A549 (cell line): ENCODE results near the gene TEAD4. TPM values are rescaled to one million over a fixed set of nuclear protein-coding genes. Genes with fewer than 3 reads are reported as not detected.

ENCODE experiments used
- ATAC-seq, 2 experiments: fragments of 200-7000 bp in 1 of 2; fragments of >200 bp in 1 of 2; cut with Nextera tagmentation in 1 of 2; cut with Tn5 transposase in 1 of 2; 3 replicates each; pipeline versions ENCODE4 v1.8.0 to v1.9.1; 2018 to 2020; ENCODE audit warnings: mild to moderate bottlenecking in 1 of 2, moderate library complexity in 1 of 2
- CTCF ChIA-PET: fragments of 300-600 bp; sonication (Branson Sonifier 250); formaldehyde crosslinking; extraction: SDS; loops from one replicate; lab custom pipeline; 2021; ENCODE audit warnings: antibody characterized with exemption, inconsistent platforms; lab: Yijun Ruan, JAX
- POLR2A ChIA-PET: fragments of 350-600 bp; formaldehyde crosslinking; extraction: SDS; loops from one replicate; lab custom pipeline; 2021; ENCODE audit warnings: antibody characterized with exemption, inconsistent platforms; lab: Yijun Ruan, JAX
- DNase-seq, 2 experiments: peaks; one replicate each; pipeline versions ENCODE4 v3.0.0 to v3.0.0-alpha.2; 2011 to 2016; ENCODE audit warnings: low read depth in 1 of 2, low spot score in 1 of 2
- FAIRE-seq: peaks from 2 replicates; lab custom pipeline; 2011; peaks lifted over from hg19 to GRCh38; lab: Jason Lieb, UNC
- H3K27ac ChIP-seq, 2 experiments: fragments of >200 bp; sonication (Bioruptor Twin); formaldehyde crosslinking; 3 replicates each; pipeline ENCODE4 v1.5.1; 2016 to 2017
- H3K4me1 ChIP-seq: fragments of >200 bp; sonication (Bioruptor Twin); formaldehyde crosslinking; 3 replicates; pipeline ENCODE4 v1.6.1; 2016
- H3K4me2 ChIP-seq: fragments of >200 bp; sonication (Bioruptor Twin); formaldehyde crosslinking; 3 replicates; pipeline ENCODE4 v1.6.1; 2016
- H3K4me3 ChIP-seq: fragments of >200 bp; sonication (Bioruptor Twin); formaldehyde crosslinking; 3 replicates; pipeline ENCODE4 v1.5.1; 2016
- H3K9me3 ChIP-seq: fragments of >200 bp; sonication (Bioruptor Twin); formaldehyde crosslinking; 3 replicates; pipeline ENCODE4 v1.6.1; 2016
- BHLHE40 ChIP-seq: IDR thresholded peaks from 2 replicates; pipeline ENCODE4 v1.6.1; 2012; ENCODE audit warnings: low read depth, low read length, inconsistent platforms
- CBX8 ChIP-seq: fragments of 200-600 bp; sonication (generic); IDR thresholded peaks from 2 replicates; pipeline ENCODE4 v1.6.1; 2016
- CHD2 ChIP-seq: fragments of 150-350 bp; IDR thresholded peaks from 2 replicates; pipeline ENCODE4 v1.6.1; 2014; ENCODE audit warnings: low read length; ENCODE audit not compliant: partially characterized antibody
- EHF ChIP-seq: fragments of 250-450 bp; sonication (Bioruptor Pico); IDR thresholded peaks from 2 replicates; pipeline ENCODE4 v1.5.0; 2020; ENCODE audit warnings: mild to moderate bottlenecking
- EP300 ChIP-seq, 2 experiments: fragments of >200 bp; sonication (Bioruptor Twin); formaldehyde crosslinking; IDR thresholded peaks; 2 replicates in 1 of 2; 3 replicates in 1 of 2; pipeline ENCODE4 v1.6.1; 2016 to 2017
- FOXS1 ChIP-seq: fragments of 250-450 bp; sonication (Bioruptor Pico); IDR thresholded peaks from 2 replicates; pipeline ENCODE4 v1.5.0; 2020; ENCODE audit warnings: mild to moderate bottlenecking, moderate library complexity
- HDAC2 ChIP-seq: fragments of 200-600 bp; sonication (generic); IDR thresholded peaks from 2 replicates; pipeline ENCODE4 v1.6.1; 2016
- HEYL ChIP-seq: fragments of 250-450 bp; sonication (Bioruptor Pico); IDR thresholded peaks from 2 replicates; pipeline ENCODE4 v1.8.0; 2021; ENCODE audit warnings: mild to moderate bottlenecking, moderate library complexity
- HOXB13 ChIP-seq: fragments of 250-450 bp; sonication (Bioruptor Pico); IDR thresholded peaks from 2 replicates; pipeline ENCODE4 v1.5.0; 2020; ENCODE audit warnings: low read depth, mild to moderate bottlenecking, moderate library complexity
- HOXB5 ChIP-seq: fragments of 250-450 bp; sonication (Bioruptor Pico); IDR thresholded peaks from 2 replicates; pipeline ENCODE4 v1.5.0; 2020; ENCODE audit warnings: mild to moderate bottlenecking, moderate library complexity
- JUNB ChIP-seq: fragments of >200 bp; sonication (Bioruptor Twin); formaldehyde crosslinking; IDR thresholded peaks from 2 replicates; pipeline ENCODE4 v1.6.1; 2016
- KDM5A ChIP-seq: fragments of 200-600 bp; sonication (generic); IDR thresholded peaks from 2 replicates; pipeline ENCODE4 v1.6.1; 2016; ENCODE audit warnings: antibody characterized with exemption, mild to moderate bottlenecking
- MAFK ChIP-seq: fragments of 450-650 bp; IDR thresholded peaks from 2 replicates; pipeline ENCODE4 v1.6.1; 2014; ENCODE audit not compliant: partially characterized antibody
- RAD21 ChIP-seq, 2 experiments: fragments of >200 bp in 1 of 2; sonication (Bioruptor Twin) in 1 of 2; formaldehyde crosslinking in 1 of 2; IDR thresholded peaks in 1 of 2; conservative IDR thresholded peaks in 1 of 2; 2 replicates in 1 of 2; 3 replicates in 1 of 2; pipeline ENCODE4 v1.6.1; 2012 to 2018; ENCODE audit warnings: inconsistent platforms in 1 of 2
- RARB ChIP-seq: fragments of 250-450 bp; sonication (Bioruptor Pico); IDR thresholded peaks from 2 replicates; pipeline ENCODE4 v1.8.0; 2021; ENCODE audit warnings: mild to moderate bottlenecking, moderate library complexity
- RCOR1 ChIP-seq: fragments of 150-350 bp; IDR thresholded peaks from 2 replicates; pipeline ENCODE4 v1.6.1; 2014; ENCODE audit warnings: antibody characterized with exemption, low read length, low read depth
- SMC3 ChIP-seq: fragments of >200 bp; sonication (Bioruptor Twin); formaldehyde crosslinking; IDR thresholded peaks from 3 replicates; pipeline ENCODE4 v1.6.1; 2018; ENCODE audit warnings: inconsistent platforms
- ZFP36 ChIP-seq: fragments of 450-650 bp; IDR thresholded peaks from 2 replicates; pipeline ENCODE4 v1.6.1; 2014; ENCODE audit warnings: borderline replicate concordance; ENCODE audit not compliant: partially characterized antibody
- WGBS: methylation state at CpG from one replicate; pipeline ENCODE4 v1.1.6; 2017; ENCODE audit errors: missing lambda C conversion rate; 5-methylcytosine and 5-hydroxymethylcytosine counted together
- polyA plus RNA-seq, 4 experiments: library from polyadenylated mRNA; depleted of rRNA in 3 of 4; stranded (reverse); fragments of >200 nt; fragmentation: RNase III in 1 of 4; extraction: RNeasy Plus Mini Kit Qiagen cat#74134 plus additional on column Dnase treatment in 1 of 4; gene quantifications; 2 replicates in 3 of 4; 3 replicates in 1 of 4; pipeline ENCODE4 v1.2.3, GENCODE V29; 2011 to 2017
- TF ChIP-seq, protein P1 (sequence below): fragments of >200 bp; sonication (Bioruptor Twin); formaldehyde crosslinking; IDR thresholded peaks from 2 replicates; pipeline ENCODE4 v1.6.1; 2016
- TF ChIP-seq, protein P2 (sequence below): IDR thresholded peaks from 2 replicates; pipeline ENCODE4 v1.6.1; 2012
- TF ChIP-seq, protein P3 (sequence below): fragments of 250-450 bp; sonication (Bioruptor Pico); IDR thresholded peaks from 2 replicates; pipeline ENCODE4 v1.5.0; 2020; ENCODE audit warnings: low read depth, mild to moderate bottlenecking, moderate library complexity
- TF ChIP-seq, protein P4 (sequence below): fragments of 200-600 bp; sonication (generic); IDR thresholded peaks from 2 replicates; pipeline ENCODE4 v1.6.1; 2016; ENCODE audit warnings: antibody characterized with exemption, mild to moderate bottlenecking, moderate library complexity
- TF ChIP-seq, protein P5 (sequence below): fragments of >200 bp; sonication (Bioruptor Twin); formaldehyde crosslinking; IDR thresholded peaks from 3 replicates; pipeline ENCODE4 v1.5.1; 2016

The TEAD4 gene
- polyA plus RNA-seq, 2 of the 4 experiments (the other 2 are of a cell fraction), result 22.6 to 31.8 TPM

DNA sequence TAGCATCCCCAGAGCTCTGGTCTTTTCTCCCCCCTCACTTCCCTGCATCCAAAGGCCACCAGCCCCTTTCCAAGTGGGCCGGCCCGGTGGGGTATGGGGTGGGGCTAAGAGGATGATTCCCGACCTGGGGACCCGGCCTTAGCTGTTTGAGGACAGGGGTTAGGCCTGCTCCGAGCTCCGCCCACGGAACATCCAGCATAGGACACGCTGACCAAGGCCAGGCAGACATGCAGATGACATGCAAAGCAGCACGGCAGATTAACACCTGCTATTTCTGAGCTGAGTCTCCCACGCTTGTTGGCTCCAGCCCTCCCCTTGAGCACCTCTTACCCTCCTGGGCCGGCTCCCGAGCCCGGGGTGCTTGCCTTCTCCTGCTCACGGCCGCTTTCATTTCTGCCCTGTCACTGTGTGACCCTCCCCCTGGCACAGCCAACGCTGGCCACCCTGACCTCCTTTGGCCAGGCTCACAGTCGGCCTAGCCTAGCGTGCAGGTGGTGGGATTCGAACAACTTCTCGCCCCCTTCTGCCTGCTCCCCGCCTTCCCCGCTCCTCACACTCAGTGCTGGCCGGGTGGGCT is 40.2 kb downstream of the TEAD4 start:
- FAIRE-seq (no peak), ATAC-seq (peak in 1 of 2 experiments; percentile 11; a peak in 3 of 6 replicates), DNase-seq (no peak)
- TF ChIP-seq KDM5A, result no peak
- no peak for TF ChIP-seq JUNB
- no peak for TF ChIP-seq HDAC2
- TF ChIP-seq EP300 (IDR thresholded peaks at IDR 0.05), result no peak
- H3K4me1 ChIP-seq, result 0 out of 3 replicates have a peak, but pooled peaks cover 3% of the 10 kb centered on the region
- H3K27ac ChIP-seq, result no peak overlapping the region
- ChIA-PET CTCF (interaction anchor here (1.0 to 1.3 kb wide), 3 partner anchors 16 to 42 kb away, joined by 3 to 4 read pairs (median 3); no protein-coding TSS in a partner anchor), POLR2A (no interaction called here)
- no peak overlapping the region for H3K4me3 ChIP-seq
- no peaks in the 10 kb centered on the region for H3K9me3 ChIP-seq
- 91% methylated on average over 23 of the region's 23 CpGs for WGBS
- H3K4me2 ChIP-seq, result no peak overlapping the region

DNA sequence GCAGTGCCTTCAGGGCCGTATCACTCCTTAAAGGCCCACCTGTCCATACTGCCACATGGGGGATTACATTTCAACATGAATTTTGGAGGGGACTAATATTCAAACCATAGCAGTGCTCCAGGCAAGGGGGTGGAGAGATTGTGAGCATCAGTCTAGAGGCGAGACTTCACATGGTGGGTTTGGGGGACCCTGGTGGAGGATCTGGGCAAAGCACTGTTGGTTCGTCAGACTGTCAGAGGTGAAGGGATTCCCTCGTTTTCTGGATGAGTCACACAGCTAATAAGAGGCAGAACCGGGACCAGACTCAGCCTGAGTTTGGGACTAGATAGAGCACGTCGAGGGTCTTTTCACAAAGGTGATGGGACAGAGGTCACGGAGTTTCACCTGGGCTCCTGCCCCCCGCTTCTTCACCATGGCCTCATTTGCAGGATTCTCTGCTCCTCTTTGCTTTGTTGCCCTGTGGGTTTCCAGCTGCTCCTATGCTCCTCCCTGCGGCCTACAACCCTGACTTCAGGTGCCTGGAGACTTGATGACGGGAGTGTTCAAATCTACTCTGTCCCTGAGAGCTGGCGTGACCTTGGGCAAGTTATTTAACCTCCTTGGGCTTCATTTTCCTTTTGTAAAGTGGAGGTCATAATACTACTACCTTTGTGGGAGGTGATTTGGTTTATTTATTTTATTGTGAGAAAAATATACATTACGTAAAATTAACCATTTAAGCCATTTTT is 41.5 kb downstream of the TEAD4 start:
- 0 out of 3 replicates have a peak, but pooled peaks cover 3% of the 10 kb centered on the region for H3K4me1 ChIP-seq
- ChIA-PET POLR2A (no interaction called here), CTCF (interaction anchor here (1.0 kb wide), 1 partner anchor 76 kb away, joined by 3 read pairs; no protein-coding TSS in a partner anchor)
- peak; percentile 48 to 61; a peak in 4 of 6 replicates for ATAC-seq
- FAIRE-seq, result no peak
- peak in 1 of 2 experiments; percentile 28 for DNase-seq
- H3K4me3 ChIP-seq, result no peak overlapping the region
- no peak for TF ChIP-seq CHD2
- TF ChIP-seq MAFK, result no peak
- no peak for TF ChIP-seq BHLHE40
- TF ChIP-seq SMC3, result no peak
- TF ChIP-seq, protein P1, sequence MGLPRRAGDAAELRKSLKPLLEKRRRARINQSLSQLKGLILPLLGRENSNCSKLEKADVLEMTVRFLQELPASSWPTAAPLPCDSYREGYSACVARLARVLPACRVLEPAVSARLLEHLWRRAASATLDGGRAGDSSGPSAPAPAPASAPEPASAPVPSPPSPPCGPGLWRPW, result no peak
- TF ChIP-seq FOXS1 (CRISPR knock-in tag), result no peak
- no peak for TF ChIP-seq HOXB13 (CRISPR knock-in tag)
- no peak for TF ChIP-seq EHF
- TF ChIP-seq, protein P2, sequence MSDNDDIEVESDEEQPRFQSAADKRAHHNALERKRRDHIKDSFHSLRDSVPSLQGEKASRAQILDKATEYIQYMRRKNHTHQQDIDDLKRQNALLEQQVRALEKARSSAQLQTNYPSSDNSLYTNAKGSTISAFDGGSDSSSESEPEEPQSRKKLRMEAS, result no peak
- no peak for TF ChIP-seq RARB
- TF ChIP-seq RCOR1, result no peak
- TF ChIP-seq, protein P3, sequence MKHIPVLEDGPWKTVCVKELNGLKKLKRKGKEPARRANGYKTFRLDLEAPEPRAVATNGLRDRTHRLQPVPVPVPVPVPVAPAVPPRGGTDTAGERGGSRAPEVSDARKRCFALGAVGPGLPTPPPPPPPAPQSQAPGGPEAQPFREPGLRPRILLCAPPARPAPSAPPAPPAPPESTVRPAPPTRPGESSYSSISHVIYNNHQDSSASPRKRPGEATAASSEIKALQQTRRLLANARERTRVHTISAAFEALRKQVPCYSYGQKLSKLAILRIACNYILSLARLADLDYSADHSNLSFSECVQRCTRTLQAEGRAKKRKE (CRISPR knock-in tag), result no peak
- no peak for TF ChIP-seq HEYL (CRISPR knock-in tag)
- TF ChIP-seq, protein P4, sequence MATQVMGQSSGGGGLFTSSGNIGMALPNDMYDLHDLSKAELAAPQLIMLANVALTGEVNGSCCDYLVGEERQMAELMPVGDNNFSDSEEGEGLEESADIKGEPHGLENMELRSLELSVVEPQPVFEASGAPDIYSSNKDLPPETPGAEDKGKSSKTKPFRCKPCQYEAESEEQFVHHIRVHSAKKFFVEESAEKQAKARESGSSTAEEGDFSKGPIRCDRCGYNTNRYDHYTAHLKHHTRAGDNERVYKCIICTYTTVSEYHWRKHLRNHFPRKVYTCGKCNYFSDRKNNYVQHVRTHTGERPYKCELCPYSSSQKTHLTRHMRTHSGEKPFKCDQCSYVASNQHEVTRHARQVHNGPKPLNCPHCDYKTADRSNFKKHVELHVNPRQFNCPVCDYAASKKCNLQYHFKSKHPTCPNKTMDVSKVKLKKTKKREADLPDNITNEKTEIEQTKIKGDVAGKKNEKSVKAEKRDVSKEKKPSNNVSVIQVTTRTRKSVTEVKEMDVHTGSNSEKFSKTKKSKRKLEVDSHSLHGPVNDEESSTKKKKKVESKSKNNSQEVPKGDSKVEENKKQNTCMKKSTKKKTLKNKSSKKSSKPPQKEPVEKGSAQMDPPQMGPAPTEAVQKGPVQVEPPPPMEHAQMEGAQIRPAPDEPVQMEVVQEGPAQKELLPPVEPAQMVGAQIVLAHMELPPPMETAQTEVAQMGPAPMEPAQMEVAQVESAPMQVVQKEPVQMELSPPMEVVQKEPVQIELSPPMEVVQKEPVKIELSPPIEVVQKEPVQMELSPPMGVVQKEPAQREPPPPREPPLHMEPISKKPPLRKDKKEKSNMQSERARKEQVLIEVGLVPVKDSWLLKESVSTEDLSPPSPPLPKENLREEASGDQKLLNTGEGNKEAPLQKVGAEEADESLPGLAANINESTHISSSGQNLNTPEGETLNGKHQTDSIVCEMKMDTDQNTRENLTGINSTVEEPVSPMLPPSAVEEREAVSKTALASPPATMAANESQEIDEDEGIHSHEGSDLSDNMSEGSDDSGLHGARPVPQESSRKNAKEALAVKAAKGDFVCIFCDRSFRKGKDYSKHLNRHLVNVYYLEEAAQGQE, result no peak
- TF ChIP-seq, protein P5, sequence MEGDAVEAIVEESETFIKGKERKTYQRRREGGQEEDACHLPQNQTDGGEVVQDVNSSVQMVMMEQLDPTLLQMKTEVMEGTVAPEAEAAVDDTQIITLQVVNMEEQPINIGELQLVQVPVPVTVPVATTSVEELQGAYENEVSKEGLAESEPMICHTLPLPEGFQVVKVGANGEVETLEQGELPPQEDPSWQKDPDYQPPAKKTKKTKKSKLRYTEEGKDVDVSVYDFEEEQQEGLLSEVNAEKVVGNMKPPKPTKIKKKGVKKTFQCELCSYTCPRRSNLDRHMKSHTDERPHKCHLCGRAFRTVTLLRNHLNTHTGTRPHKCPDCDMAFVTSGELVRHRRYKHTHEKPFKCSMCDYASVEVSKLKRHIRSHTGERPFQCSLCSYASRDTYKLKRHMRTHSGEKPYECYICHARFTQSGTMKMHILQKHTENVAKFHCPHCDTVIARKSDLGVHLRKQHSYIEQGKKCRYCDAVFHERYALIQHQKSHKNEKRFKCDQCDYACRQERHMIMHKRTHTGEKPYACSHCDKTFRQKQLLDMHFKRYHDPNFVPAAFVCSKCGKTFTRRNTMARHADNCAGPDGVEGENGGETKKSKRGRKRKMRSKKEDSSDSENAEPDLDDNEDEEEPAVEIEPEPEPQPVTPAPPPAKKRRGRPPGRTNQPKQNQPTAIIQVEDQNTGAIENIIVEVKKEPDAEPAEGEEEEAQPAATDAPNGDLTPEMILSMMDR, result no peak
- no peak for TF ChIP-seq HOXB5
- TF ChIP-seq CBX8, result no peak
- TF ChIP-seq ZFP36, result no peak
- TF ChIP-seq RAD21 (conservative IDR thresholded peaks at IDR 0.05 in 1 of 2, IDR thresholded peaks at IDR 0.05 in 1 of 2), result no peak
- H3K9me3 ChIP-seq, result no peaks in the 10 kb centered on the region
- no peak overlapping the region for H3K27ac ChIP-seq
- WGBS, result 52% methylated on average over 13 of the region's 13 CpGs
- no peak overlapping the region for H3K4me2 ChIP-seq
